Measurements from ENCODE around the gene SYNGR2. TPM values are rescaled to one million over a fixed set of nuclear protein-coding genes. Genes with fewer than 3 reads are reported as not detected.

The SYNGR2 gene
- total RNA-seq, 1 donor from 2014 or later = 116 TPM

GRCh38 chr17:78140169-78141051 lies 28.0 kb upstream of the SYNGR2 start:
- peak; percentile 98 for DNase-seq (ENCODE audit: low spot score)
- intact Hi-C loops (cut with DNase I) = loop anchor here (5.0 kb wide), 1 partner anchor 37 kb away; no protein-coding TSS in a partner anchor

GRCh38 chr17:78141437-78142118 lies 26.8 kb upstream of the SYNGR2 start:
- intact Hi-C loops (cut with DNase I) = loop anchor here (5.0 kb wide), 1 partner anchor 36 kb away; no protein-coding TSS in a partner anchor
- DNase-seq (ENCODE audit: low spot score) = no peak

- intact Hi-C loops (cut with DNase I) = loop anchor here (5.0 kb wide), 1 partner anchor 35 kb away; no protein-coding TSS in a partner anchor
- no peak for DNase-seq (ENCODE audit: low spot score)
Measured at GRCh38 chr17:78142119-78142861, 26.1 kb upstream of the SYNGR2 start.

GRCh38 chr17:78143214-78144146 lies 24.9 kb upstream of the SYNGR2 start:
- DNase-seq (ENCODE audit: low spot score) = no peak
- intact Hi-C loops (cut with DNase I) = loop anchor here (5.0 kb wide), 1 partner anchor 34 kb away; no protein-coding TSS in a partner anchor

GRCh38 chr17:78144147-78144719 lies 24.1 kb upstream of the SYNGR2 start:
- intact Hi-C loops (cut with DNase I) = loop anchor here (5.0 kb wide), 1 partner anchor 33 kb away; no protein-coding TSS in a partner anchor
- peak; percentile 87 for DNase-seq (ENCODE audit: low spot score)

GRCh38 chr17:78144736-78145641 lies 23.4 kb upstream of the SYNGR2 start:
- no peak for DNase-seq (ENCODE audit: low spot score)
- intact Hi-C loops (cut with DNase I) = loop anchor here (5.0 kb wide), 1 partner anchor 32 kb away; no protein-coding TSS in a partner anchor

- no peak for DNase-seq (ENCODE audit: low spot score)
- intact Hi-C loops (cut with DNase I) = no loop called here
Measured at GRCh38 chr17:78146471-78146869, 21.9 kb upstream of the SYNGR2 start.

- DNase-seq (ENCODE audit: low spot score) = no peak
- intact Hi-C loops (cut with DNase I) = no loop called here
Measured at GRCh38 chr17:78146881-78147280, 21.5 kb upstream of the SYNGR2 start.

GRCh38 chr17:78147315-78147998 lies 20.9 kb upstream of the SYNGR2 start:
- no peak for DNase-seq (ENCODE audit: low spot score)
- intact Hi-C loops (cut with DNase I) = no loop called here

- DNase-seq (ENCODE audit: low spot score) = no peak
- intact Hi-C loops (cut with DNase I) = no loop called here
Measured at GRCh38 chr17:78148286-78149016, 19.9 kb upstream of the SYNGR2 start.

GRCh38 chr17:78151514-78152008 lies 16.8 kb upstream of the SYNGR2 start:
- intact Hi-C loops (cut with DNase I) = no loop called here

GRCh38 chr17:78154903-78155811 lies 13.2 kb upstream of the SYNGR2 start:
- intact Hi-C loops (cut with DNase I) = no loop called here

More at GRCh38 chr17:78151514-78152008, 16.8 kb upstream of the SYNGR2 start:
- no peak for DNase-seq (ENCODE audit: low spot score)

GRCh38 chr17:78159575-78160158 lies 8.7 kb upstream of the SYNGR2 start:
- DNase-seq (ENCODE audit: low spot score) = no peak
- intact Hi-C loops (cut with DNase I) = no loop called here

More at GRCh38 chr17:78154903-78155811, 13.2 kb upstream of the SYNGR2 start:
- DNase-seq (ENCODE audit: low spot score) = no peak
